Measurements from ENCODE around the gene TRPC5OS. TPM values are rescaled to one million over a fixed set of nuclear protein-coding genes. Genes with fewer than 3 reads are reported as not detected.

The TRPC5OS gene
- total RNA-seq, 2 experiments from 2014 or later, result not detected

DNA sequence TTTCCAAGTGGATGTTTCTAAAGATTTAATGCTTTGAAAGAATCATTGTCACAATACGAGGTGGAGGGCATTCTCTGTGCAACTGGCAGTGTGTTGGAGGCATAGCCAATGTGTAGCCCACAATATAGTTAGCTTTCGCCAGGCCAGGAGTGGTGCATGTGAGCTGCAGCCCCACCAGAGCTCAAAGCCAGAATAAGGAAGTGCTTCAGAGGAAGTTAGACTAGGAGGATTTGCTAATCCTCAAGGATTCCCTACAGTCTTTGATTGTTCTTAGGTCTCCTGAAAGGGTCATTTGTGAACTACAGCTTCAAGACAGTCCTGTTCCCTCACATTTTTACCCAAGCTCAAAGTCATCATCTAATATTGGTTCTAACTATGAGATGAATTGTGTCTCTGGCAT lies 16.4 kb downstream of the TRPC5OS start:
- Histone ChIP-seq H3K4me3 (ENCODE audit: low read length) (no peak overlapping the region), H3K27ac (ENCODE audit: low read depth in 1 of 2, low read length in 2 of 2) (no peak overlapping the region), H3K36me3 (ENCODE audit: insufficient read depth, low read length) (no peaks in the 10 kb centered on the region), H3K9me3 (ENCODE audit: control insufficient read depth in 1 of 2, insufficient read depth in 1 of 2, low read length in 2 of 2) (no peaks in the 10 kb centered on the region), H3K4me1 (ENCODE audit: insufficient read depth, low read length) (no peaks in the 10 kb centered on the region), H3K27me3 (ENCODE audit: control insufficient read depth in 1 of 2, insufficient read depth in 2 of 2, low read length in 2 of 2) (no peaks in the 10 kb centered on the region)
- H3K4me1 Mint-ChIP-seq (ENCODE audit: low read depth), result no peaks in the 10 kb centered on the region
- H3K9me3 Mint-ChIP-seq, result no peaks in the 10 kb centered on the region
- no peaks in the 10 kb centered on the region for H3K27me3 Mint-ChIP-seq
- ChIA-PET POLR2A (no interaction called here), CTCF (no interaction called here)
- no peak overlapping the region for H3K27ac Mint-ChIP-seq
- intact Hi-C loops (cut with DNase I, micrococcal nuclease), result no loop called here
- TF ChIP-seq, protein P1, sequence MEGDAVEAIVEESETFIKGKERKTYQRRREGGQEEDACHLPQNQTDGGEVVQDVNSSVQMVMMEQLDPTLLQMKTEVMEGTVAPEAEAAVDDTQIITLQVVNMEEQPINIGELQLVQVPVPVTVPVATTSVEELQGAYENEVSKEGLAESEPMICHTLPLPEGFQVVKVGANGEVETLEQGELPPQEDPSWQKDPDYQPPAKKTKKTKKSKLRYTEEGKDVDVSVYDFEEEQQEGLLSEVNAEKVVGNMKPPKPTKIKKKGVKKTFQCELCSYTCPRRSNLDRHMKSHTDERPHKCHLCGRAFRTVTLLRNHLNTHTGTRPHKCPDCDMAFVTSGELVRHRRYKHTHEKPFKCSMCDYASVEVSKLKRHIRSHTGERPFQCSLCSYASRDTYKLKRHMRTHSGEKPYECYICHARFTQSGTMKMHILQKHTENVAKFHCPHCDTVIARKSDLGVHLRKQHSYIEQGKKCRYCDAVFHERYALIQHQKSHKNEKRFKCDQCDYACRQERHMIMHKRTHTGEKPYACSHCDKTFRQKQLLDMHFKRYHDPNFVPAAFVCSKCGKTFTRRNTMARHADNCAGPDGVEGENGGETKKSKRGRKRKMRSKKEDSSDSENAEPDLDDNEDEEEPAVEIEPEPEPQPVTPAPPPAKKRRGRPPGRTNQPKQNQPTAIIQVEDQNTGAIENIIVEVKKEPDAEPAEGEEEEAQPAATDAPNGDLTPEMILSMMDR (IDR thresholded peaks at IDR 0.05), result no peak
- H3K36me3 Mint-ChIP-seq (ENCODE audit: low read depth), result no peaks in the 10 kb centered on the region
- DNase-seq, result no peak
- H3K4me3 Mint-ChIP-seq, result no peak overlapping the region
- no peak for ATAC-seq (ENCODE audit: poor library complexity)

DNA sequence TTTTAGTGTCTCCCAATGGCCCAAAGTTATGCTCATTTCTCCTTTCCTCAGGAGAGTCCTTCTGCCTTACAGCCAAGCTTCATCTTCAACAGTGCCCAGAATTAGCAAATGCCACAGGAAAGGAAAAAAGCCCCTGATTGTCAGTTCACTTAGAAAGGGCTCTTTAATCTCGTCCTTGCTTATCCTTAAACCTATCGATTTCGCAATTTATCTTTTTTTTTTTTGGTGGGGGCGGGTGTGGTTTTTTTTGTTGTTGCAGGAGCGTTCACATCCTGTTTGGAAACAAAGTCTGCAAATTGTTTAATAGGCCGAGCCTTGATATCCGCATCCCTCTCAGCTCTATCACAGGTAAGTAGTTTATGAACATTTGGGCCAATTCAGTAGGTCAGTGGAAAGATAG lies 20.2 kb downstream of the TRPC5OS start:
- no peak overlapping the region for H3K4me3 ChIP-seq (ENCODE audit: low read length)
- intact Hi-C loops (cut with DNase I, micrococcal nuclease), result no loop called here
- no peak overlapping the region for H3K27ac Mint-ChIP-seq
- no peaks in the 10 kb centered on the region for H3K9me3 ChIP-seq (ENCODE audit: control insufficient read depth in 1 of 2, insufficient read depth in 1 of 2, low read length in 2 of 2)
- no peaks in the 10 kb centered on the region for H3K36me3 ChIP-seq (ENCODE audit: insufficient read depth, low read length)
- no peak overlapping the region for H3K4me3 Mint-ChIP-seq
- H3K27ac ChIP-seq (ENCODE audit: low read depth in 1 of 2, low read length in 2 of 2), result no peak overlapping the region
- H3K36me3 Mint-ChIP-seq (ENCODE audit: low read depth), result no peaks in the 10 kb centered on the region
- H3K27me3 Mint-ChIP-seq, result no peaks in the 10 kb centered on the region
- TF ChIP-seq, protein P1 (IDR thresholded peaks at IDR 0.05), result no peak
- no peaks in the 10 kb centered on the region for H3K4me1 Mint-ChIP-seq (ENCODE audit: low read depth)
- no peak for ATAC-seq (ENCODE audit: poor library complexity)
- no peak for DNase-seq
- ChIA-PET CTCF (no interaction called here), POLR2A (no interaction called here)
- H3K4me1 ChIP-seq (ENCODE audit: insufficient read depth, low read length), result no peaks in the 10 kb centered on the region
- H3K9me3 Mint-ChIP-seq, result no peaks in the 10 kb centered on the region
- H3K27me3 ChIP-seq (ENCODE audit: control insufficient read depth in 1 of 2, insufficient read depth in 2 of 2, low read length in 2 of 2), result no peaks in the 10 kb centered on the region

DNA sequence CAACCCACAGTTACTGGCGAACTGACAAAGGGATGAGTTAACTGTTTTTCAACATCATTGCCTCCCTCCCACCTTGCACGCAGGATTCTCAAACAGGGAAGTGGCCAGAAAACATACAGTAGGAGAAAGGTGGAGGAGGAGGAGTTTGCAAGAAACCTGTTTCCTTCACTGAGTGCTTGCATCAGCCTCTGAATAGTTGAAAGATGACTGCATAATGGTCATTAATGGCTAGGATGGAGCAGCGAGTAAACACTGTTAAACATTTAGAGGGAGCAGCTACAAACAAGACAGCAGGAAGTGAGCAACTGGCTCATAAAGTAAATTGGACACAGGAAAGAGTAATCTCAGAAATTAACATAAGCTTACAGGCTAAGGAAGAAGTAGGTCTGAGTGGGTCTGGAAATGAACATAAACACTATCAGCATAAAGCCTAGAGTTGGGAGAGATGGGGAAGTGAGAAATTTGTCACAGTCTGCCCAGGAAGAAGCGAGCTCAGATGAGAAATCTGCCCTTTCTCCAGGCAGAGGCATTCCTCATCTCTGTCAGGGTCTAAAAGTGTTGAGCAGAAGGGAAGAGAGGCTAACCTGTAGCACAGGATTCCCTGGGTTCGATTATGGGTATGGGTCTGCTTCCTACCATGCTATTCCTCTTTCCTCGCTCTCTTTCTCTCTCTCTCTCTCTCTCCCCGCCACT lies 38.6 kb downstream of the TRPC5OS start:
- intact Hi-C loops (cut with DNase I, micrococcal nuclease), result no loop called here
- H3K36me3 Mint-ChIP-seq (ENCODE audit: low read depth), result no peaks in the 10 kb centered on the region
- Histone ChIP-seq H3K27me3 (ENCODE audit: control insufficient read depth in 1 of 2, insufficient read depth in 2 of 2, low read length in 2 of 2) (no peaks in the 10 kb centered on the region), H3K27ac (ENCODE audit: low read depth in 1 of 2, low read length in 2 of 2) (no peak overlapping the region), H3K4me3 (ENCODE audit: low read length) (no peak overlapping the region), H3K9me3 (ENCODE audit: control insufficient read depth in 1 of 2, insufficient read depth in 1 of 2, low read length in 2 of 2) (no peaks in the 10 kb centered on the region), H3K36me3 (ENCODE audit: insufficient read depth, low read length) (no peaks in the 10 kb centered on the region), H3K4me1 (ENCODE audit: insufficient read depth, low read length) (no peaks in the 10 kb centered on the region)
- no peaks in the 10 kb centered on the region for H3K9me3 Mint-ChIP-seq
- ATAC-seq (ENCODE audit: poor library complexity), result no peak
- no peak for DNase-seq
- H3K27ac Mint-ChIP-seq, result no peak overlapping the region
- TF ChIP-seq, protein P1 (IDR thresholded peaks at IDR 0.05), result no peak
- ChIA-PET POLR2A (no interaction called here), CTCF (interaction anchor here (0.7 kb wide), 2 partner anchors 12 to 1909 kb away, joined by 3 to 4 read pairs; no protein-coding TSS in a partner anchor)
- H3K4me3 Mint-ChIP-seq, result no peak overlapping the region
- H3K27me3 Mint-ChIP-seq, result no peaks in the 10 kb centered on the region
- no peaks in the 10 kb centered on the region for H3K4me1 Mint-ChIP-seq (ENCODE audit: low read depth)
